GM18520 (cell line): ENCODE data around the gene NAA20.

Source experiments
- ATAC-seq: cut with Tn5 transposase; IDR thresholded peaks from one replicate; pipeline ENCODE4 v1.9.1; 2021; ENCODE audit not compliant: unreplicated experiment

NAA20 gene

DNA sequence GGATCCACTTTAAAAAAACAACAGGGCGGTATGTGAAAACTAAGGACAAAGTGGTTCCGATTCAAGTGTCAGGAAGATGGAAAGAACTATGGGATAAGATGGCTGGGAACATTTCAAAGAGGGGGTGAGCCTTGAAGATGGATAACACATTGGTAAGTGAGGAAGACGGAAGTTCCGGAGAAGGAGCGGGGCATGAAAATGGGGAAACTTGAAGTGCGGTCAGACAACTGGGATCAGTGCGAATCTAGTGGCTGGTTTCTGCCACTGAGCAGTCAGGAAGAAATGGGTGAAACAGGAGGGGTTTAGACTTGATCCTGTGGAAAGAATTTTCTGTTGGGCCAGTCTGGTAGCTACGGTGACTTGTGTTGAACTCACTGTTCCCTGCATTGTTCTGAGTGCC lies 1.2 kb downstream of the NAA20 start:
- no peak for ATAC-seq

DNA sequence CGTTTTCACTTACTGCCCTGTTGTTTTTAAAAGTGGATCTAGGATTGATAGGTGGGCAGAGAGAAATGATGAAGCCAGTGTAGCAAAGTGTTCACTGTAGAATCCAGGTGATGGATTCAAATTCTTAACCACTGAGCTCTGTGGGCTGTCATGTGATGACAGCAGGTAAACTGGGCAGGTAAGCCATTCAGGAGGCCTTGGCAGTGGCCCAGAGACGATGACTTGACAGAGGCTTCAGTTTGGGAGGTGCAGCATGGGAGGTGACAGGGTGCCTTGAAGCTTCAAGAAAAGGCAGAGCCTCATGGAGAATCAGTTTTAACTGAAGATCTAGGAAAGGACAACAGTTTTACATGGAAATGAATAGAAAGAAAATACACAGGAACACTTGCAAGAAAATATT lies 2.0 kb downstream of the NAA20 start:
- no peak for ATAC-seq

DNA sequence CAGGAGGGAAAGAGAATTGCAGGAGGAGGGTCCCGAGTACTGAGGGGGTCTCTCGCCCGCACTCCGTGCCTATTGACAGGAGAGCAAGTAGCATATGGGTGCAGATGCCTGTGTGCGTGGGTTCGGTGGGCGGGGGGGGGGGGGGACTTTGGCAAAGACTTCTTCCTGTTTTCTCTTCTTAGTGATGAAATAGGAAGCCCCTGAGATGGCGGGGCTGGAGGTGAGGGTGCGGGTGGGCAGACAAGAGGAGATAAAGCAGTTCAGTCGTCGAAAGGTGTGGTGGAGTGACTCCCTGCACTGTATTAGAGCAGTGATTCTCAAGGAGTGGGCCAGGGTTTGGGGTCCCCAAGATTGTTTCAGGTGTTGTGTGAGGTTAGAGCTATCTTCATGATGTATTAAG lies 3.7 kb downstream of the NAA20 start:
- no peak for ATAC-seq

DNA sequence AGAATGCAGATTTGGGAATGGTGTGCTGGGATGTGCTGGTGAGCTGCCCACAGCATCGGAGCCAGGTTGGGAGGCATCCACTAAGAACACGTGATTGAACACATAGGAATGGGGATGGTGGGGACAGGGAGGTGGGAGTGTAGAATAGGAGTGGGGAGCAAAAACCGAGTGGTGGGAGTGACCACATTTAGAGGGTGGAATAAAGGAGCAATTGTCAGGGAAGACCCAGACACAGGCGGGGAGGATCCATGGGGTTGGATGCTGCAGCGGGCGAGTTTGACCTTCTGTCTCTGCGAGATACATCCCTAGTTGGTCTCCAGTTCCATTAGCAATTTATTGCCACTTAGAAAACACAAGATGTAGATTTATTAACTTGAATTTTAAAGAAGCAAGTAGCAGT lies 4.7 kb downstream of the NAA20 start:
- no peak for ATAC-seq

DNA sequence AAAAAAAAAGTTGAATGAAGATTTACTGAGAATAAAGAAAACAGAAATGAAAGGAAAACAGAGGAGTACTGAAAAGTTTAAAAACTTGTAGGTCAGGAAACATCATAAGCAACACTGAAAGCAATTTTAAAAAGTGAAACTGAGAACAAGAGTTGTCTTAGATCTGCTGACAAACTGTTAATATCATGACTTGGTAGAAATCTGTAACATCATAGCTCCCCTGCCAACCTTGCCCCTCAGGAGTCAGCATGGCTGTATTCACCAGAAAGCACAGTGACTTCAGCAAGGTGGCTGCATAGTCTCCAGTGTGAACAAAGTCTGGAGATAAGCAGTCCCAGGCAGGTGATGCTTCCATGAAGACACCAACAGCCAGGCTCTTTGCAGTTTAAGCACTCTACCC lies 5.3 kb downstream of the NAA20 start:
- peak; percentile 67 for ATAC-seq

DNA sequence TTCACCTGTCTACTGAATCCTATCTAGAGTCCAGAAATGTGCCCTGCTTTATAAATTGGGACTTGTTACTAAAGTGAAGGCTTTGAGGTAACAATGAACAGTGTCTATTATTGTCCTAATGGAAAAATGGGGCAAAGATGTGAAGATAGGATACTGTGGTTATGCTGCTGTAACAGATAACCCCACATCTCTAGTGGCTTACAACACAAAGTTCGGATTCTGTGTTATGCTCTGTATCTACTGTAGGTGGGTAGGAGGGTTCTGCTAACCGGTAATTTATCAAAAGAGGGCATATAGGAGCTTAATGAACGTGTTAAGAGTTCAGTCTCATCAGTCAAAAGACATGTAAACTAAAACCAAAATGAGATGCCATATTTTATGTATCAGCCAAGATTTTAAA lies 6.2 kb downstream of the NAA20 start:
- no peak for ATAC-seq

DNA sequence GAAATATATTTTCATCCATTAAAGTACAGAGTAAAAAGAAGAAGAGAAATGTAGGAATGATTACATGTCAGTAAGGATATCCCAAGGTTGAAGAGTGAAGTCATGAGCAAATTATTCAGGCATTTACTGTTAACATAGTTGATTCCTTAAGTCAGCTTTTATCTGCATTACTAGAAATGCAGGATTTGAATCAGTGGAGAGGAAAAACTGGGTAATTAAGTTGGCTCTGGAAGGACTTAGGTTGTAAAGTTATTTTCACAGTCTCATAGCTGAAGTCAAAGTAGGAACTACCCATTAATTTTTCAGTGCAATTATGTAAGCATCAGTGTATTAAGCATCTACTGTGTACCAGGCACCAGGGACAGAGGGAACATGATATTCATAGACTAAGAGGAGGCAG lies 7.8 kb downstream of the NAA20 start:
- no peak for ATAC-seq

DNA sequence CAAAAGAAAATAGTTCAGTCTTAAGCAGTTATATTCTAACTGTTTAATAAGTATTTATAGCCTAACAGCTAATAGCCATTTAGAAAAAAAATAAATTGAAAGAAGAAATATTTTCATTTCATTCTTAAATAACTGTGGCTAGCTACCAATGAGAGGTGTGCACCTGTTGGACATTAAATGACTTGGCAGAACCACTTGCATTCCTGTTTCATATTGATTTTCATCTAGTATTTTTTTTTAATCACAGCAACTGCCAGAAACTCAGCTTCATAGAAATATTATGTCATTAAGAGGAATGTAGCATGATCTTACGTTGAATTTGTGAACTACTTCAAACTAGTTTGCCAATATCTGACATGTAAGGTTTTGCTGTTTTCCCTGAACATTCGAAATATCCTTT lies 10.1 kb downstream of the NAA20 start:
- ATAC-seq, result no peak

DNA sequence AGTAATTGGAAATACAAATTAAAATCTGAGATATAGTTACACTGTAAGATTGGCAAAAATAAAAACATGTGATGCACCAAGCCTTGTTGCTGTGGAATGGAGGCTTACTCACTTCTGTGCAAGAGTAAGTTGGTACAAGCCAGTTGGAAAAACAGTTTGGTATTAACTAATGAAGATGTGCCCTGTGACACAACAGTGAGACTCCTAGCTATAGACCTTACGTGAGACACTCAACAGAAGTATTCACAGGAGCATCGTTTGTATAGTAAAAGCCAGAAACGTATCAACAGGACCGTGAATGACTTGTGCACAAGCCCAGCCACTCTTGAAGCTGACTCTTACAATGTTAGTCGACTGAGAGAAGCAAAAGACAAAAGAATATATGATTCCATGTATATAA lies 14.6 kb downstream of the NAA20 start:
- no peak for ATAC-seq

DNA sequence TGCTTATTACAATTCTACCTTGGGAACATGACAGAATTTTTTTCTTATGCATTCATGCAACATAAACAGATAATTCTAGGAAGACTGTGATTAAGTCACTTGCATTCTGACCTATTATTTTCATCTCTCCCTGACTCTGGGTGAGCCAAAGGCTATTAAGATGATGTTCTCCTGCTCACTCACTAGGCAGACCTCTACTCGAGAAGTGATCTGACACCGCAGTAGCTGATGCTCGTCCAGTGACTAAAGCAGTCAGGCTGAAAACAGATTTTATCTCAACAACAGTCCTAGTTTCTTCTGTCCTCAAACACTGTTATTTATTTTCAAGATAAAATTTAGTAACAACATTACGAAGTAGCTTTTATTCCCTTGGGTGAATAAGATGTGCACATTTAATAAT lies 17.3 kb downstream of the NAA20 start:
- ATAC-seq, result no peak

DNA sequence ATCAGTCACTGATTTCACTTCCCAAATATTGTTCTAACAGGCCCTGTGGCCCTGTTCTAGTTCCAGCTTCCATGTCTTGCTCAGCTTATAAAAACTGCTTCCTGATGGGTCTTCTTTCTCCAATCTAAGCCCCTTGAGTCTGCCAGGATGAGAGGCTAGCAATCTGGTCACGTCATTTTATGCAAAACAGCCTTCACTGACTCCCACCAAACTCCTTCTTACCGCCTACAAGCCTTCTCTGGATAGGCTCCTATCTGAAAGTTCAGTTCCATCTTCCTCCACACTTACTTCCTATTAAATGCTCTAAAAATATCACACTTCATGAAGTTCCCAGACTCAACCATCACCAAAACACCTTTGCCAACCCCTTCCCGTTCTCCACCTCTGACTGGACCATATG lies 19.6 kb downstream of the NAA20 start:
- no peak for ATAC-seq

DNA sequence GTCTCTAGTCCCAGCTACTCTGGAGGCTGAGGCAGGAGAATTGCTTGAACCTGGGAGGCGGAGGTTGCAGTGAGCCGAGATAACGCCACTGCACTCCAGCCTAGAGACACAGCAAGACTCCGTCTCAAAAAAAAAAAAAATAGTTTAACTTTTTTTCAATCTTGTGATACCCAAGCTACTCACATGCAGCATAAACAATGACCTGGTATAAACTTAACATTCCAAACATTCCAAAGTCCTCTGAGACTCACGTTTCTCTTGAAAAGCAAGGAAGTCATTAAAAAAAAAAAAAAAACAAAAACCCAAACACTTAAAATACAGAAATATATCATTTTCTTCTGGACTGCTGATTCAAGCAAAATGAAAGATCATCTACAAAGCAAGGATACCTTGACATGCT lies 20.8 kb downstream of the NAA20 start:
- ATAC-seq, result no peak

DNA sequence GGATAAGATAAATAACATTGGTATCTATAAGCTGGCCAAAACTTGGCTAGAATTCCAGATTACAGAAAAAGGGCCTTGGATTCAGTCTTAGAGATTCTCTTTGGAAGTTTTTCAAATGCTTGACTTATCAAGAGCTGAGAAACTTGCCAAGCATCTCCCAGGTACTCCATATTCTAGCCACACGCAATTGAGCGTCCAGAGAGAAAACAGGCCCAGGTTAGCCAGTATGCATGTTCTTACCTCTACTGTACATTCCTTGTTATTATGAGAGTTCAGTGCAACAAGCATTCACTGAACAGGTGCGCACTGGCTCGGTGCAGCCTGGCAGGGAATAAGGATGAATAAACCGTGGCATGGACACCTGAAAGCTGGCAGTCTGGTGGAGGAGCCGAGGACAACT lies 21.4 kb downstream of the NAA20 start:
- no peak for ATAC-seq

DNA sequence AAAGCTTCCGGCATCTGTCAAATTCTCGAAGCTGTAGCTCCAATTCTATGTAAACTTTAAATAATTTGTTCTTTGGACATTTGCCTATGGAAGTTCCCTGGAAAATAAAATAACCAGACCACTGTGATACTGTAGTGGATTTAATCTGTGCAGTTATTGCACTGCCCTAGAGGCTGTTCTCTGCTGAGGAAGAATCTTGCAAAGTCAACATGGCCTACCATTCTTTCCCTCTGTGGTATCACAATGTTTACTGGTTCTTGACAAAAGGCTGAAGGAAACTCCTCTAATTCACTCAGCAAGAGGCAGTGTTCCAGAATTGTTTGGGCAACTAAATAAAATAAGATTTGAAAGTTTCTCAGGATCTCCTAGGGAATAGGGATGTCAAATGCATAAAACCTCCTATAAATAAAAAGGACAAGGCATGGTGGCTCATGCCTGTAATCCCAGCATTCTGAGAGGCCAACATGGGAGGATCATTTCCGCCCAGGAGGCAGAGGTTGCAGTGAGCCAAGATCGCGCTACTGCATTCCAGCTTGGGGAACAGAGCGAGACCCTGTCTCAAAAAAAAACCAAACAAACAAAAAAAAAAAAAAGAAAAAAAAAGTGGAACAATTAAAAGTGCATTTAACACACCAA lies 22.7 kb downstream of the NAA20 start:
- no peak for ATAC-seq

DNA sequence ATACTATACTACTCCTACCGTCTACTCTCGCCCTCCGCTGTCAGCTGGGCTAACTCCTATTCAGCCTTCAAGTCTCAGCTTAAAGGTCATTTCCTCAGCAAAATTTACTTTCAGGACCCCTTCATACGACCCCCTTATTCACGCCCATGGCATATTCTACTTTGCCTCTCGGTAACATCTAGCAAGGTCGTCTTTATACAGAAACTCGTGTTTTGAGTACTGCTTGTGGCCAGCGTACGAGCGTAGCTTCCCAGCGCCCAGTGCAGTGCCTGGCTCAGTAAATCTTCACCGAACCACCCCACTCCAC lies 34.6 kb downstream of the NAA20 start:
- ATAC-seq, result no peak

DNA sequence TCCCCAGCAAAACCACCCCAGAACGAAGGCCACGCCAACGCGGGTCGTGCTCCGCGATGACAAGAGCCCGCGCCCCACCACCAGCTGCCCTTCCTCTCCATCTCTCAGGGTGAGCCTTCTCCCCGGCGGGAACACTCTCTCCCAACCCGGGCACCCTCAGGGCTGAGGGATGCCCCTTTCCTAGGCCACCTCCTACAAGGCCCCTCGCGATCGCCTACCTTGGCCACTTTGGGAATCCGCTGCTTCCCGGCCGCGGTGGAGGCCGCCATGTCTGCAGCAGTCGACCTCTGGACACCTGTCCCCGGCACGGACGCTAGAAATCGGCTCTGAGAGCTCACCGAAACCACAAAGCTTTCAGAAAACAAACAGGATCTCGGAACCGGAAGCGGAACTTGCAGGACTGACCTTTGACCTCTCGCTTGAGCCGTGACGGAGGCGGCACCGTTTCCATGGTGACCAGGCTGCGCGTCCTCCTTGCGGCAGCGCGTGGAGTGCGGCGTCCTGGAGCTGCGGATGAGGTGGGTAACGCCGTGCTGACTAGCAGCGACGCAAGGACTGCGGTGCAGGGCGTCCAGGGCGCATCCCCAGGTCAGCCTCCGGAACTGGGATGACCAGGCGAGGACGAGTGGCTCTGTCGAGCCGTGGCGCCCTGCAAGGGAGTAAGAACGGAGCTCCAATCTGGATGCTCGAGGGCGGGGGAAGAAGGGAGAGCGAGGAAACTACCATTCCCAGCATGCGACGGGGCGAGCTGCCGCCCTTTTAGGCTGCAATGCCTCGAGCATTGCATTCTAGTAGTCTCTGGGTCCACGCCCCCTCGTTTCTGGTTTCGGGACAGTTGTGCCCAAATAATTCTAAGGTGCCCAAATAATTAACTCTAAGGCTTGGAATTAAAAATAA lies 35.2 kb downstream of the NAA20 start, which contains the start of the genes CFAP61 and CRNKL1:
Gene CFAP61 (plus strand): TSS at position 459 of the 897 bp plus-strand sequence. CDS start 4,122 bp downstream, outside the sequence.
Gene CRNKL1 (minus strand): TSS at position 393 of the 897 bp plus-strand sequence. CDS start 124 bp downstream, at position 269.
- ATAC-seq, result peak; percentile 89

DNA sequence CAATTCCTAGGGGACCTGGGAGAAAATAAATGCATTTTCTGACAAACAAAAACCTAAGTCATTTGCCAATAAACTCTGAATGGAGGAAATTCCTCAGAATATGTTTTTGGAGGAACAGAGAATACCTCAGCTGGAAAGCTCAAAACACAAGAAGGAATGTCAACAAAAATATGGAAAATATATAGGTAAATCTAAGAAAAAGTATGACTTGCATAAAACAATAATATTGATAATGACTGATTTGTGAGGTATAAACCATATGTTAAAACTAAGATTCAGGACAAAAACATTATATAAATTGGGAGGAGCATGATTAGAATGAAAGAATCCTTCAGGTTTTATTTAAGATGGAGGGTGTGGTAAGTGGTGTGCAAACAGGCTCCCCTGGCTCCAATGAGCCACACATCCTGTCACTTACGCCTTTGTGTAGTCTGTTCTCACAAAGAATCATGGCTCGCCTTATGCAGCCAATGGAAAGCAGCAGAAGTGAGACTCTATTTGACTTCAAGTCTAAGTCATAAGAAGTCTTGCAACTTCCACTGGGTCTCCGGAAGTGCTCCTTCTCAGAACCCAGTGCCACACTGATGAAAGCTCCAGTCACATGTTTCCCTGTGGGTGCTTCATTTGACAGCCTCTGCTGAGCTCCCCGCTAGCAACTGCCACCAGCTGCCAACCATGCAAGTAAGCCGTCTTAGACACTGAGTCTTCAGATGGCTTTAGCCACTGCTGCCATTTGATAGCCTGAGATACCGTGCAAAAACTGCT lies 43.3 kb downstream of the NAA20 start:
- ATAC-seq, result no peak

DNA sequence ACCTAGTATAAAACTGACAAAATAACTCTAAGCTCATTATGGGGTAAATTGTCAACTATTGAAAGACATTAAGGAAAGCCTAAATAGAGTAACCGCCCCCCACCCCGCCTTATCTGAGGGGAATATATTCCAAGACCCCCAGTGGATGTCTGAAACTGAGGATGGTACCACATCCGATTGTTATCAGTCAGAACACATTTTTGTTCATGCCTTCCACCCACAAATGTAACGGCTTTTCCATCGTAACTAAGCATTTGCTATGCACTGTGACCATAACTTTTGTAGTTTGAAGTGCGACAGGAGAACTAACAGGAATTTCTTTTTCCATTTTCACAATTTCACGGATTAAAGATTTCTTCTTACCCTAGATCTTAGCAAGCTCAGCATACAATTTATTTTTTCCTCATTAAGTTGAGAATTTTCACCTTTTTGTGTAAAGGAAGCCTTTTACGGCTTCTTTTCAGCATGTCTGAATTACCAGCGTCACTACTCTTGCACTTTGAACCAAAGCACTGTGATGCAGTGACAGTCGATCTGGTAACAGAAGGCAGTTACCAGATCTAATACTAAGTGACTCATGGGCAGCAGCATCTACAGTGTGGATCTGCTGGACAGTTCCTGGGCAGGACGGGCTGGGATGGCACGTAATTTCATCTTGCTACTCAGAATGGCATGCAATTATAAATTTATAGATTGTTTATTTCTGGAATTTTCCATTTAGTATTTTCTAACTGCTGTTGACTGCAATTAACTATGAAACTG lies 47.0 kb downstream of the NAA20 start:
- ATAC-seq, result no peak

DNA sequence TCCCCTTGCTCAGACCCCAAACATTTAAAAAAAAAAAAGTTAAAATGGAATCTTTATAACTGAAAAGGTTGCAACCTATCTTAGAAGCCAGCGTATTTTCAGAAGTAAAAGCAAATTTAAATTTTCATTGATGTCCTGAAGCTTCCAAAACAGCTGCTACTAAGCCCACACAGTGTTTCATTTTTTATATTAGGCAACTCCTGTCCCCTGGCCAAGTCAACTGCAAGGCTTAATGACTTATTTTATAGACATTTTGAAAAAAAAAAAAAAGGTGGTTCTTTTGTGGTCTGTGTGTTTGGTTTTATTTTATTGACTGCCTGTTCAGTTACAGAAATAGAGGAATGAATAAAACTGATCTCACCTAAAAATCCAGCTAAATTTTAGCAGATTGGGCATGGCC lies 48.2 kb downstream of the NAA20 start:
- no peak for ATAC-seq

DNA sequence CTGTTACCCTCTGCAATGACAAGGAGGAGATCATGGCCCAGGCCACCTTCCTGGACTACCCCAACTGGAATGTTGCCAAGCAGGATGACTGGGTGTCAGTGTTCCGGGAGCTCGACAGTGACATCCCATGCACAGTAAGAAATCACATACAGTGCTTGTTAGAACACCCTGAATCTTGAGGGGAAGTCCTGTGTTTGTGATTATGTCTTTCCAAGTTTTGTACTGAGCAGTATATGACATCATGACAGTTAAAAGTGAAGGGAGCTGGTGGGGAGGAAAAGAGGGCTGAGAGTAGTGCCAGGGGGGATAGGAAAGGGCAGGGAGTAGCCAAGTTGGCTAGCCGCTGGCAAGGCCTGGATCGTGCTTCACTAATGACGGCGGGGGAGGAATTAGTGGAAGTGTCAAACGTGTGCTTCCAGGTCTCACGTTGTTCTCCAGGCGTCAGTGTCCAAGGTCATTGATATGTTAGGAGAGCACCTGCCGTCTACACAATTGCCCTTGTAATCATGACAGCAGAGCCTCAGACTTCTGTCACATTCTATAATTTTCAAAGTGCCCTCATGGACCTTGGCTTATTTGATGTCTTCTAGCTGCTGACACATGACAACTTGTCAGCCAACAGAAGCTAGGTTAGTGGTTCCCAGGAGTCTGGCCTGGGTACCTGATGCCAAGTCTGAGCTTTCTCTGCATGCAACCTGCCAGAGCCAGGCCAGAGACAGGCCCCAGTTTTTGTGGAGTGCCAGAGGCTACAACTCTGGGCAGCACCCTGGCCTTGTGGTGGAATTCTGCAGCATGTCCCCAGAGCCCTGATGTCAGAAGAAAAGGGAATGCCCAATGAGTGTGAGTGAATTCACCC lies 53.9 kb downstream of the NAA20 start:
- ATAC-seq, result no peak
